ENCODE measurements around the gene MPC2.
"Not testable (repeated sequence)": the region's sequence is repeated elsewhere in the genome, so short reads cannot be mapped to it uniquely, and the experiment has no call there.

Gene MPC2

DNA sequence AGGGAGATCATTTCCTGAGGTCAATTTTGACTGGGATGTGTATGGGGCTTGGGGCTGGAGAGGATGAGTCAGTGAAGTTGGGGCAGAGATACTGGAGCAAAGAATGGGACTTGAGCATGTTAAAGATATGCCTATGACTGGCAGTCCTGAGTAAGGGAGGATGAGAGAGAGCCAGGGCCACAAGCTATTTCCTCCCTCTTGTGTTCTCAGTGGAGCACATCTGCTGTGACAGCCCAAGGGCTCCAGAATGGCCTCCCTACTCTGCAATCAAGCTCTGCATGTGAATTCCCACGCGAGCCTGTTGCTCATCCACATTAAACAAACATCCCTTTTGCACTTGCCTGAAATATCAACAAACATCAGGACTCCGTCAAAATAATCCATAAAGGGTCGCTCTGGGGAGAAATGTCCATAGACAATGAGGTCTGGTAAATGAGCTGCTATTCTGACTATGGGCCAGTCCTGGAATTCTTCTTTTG is 32.2 kb downstream of the MPC2 start:
- no peak for DNase-seq

DNA sequence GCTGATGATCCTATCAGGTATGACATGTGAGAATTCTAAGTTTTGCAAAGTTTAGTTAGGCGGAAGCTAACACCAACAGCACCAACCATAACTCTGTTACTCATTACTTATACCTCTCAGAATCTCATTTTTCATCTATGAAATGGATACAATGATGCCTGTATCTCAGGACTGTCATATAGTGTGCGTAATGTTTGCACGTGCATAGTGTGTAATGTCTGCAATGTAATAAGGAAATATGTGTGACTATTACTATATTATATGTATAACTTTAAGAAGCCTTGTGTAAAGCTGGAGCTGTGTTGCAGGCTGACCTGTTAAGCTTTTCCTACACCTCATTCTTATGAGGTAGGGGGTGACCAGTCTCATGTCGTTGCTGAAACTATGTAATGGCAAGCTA is 36.0 kb downstream of the MPC2 start:
- DNase-seq = no peak

DNA sequence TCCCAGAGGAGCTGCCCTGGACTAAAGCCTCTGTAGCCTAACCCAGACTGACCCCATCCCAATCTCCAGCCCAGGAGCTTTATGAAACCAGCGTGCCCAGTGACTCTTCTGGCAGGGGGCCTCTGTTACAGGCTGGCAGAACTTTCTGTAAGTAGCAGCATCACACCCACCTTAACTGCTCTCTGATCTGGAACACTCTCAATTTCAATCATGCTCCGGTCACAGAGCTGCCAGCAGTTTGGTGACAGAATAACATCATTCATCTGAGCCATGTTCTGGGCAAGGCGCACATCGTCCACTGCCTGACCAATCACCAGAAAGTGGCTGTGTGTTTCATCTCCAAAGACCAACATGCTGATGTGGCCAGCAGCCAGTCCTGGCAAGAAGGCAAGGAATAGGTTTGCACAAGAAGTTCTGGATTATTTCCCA is 37.6 kb downstream of the MPC2 start:
- no peak for DNase-seq

DNA sequence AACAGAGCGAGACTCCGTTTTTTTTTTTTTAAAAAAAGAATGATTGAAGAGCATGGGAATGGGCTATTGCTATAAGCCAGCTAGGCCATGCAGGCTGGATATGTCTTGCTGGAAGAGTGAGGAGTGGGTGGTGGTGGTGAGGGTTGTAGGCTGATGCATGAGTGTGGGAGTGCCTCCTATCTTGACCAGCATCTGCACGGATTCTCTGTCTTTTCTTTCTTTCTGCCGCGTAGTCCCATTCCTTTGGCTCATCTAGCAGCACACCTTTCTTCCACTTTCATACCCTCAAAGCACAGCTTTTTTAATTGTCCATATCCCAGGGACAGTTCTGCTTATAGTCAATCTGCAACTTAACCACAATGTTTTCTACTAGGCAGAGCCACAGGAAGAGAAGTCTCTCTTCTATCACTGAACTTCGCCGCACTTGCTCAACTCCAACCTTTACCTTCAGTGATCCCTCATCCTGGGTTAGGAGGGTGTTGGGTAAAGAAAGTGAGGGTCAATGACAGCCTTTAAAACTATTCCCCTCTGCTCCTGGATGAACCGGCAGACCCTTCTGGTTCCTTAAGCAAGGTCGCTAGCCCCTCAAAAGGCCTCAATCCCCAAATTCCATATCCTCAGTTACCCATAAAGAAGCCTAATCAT is 38.2 kb downstream of the MPC2 start:
- no peak for DNase-seq

DNA sequence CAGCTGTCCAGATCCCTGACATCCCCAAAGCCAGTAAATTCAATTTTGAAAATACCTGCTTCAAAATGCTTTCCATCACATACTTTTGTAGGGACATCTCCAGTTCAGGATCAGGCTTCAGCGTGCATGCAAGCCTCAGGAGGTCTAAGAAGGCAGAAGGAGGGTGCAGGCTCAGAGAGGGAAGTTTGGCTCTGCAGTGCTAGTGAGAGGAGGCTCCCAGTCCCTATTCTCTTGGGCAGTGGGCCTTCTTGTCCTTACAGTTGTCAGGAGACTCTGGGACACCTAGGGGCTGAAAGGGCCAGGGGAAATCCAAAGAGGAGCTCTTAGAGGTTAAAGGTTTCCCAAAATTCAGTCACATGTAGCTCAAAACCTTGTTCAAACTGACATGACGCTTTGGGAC is 43.1 kb downstream of the MPC2 start:
- DNase-seq = no peak

DNA sequence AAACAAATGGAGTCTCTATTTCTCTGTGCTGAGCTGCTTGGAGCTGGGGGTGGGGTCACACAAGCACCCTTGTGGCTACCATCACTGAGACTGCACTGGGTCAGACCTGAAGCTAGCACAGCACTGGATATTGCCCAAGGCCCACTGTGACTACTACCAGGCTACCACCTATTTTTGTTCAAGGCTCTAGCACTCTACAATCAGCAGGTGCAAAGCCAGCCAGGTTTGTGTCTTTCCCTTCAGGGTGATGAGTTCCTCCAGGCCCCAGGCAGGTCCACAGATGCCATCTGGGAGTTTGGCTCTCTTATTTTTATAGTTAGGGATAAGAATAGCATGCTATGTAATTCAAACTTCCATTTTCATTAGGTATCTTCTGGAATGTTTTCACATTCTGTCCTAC is 46.5 kb downstream of the MPC2 start:
- no peak for DNase-seq

DNA sequence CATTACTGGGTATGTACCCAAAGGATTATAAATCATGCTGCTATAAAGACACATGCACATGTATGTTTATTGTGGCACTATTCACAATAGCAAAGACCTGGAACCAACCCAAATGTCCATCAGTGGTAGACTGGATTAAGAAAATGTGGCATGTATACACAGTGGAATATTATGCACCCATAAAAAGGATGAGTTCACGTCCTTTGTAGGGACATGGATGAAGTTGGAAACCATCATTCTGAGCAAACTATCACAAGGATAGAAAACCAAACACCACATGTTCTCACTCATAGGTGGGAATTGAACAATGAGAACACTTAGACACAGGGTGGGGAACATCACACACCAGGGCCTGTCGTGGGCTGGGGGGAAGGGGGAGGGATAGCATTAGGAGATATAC is 49.7 kb downstream of the MPC2 start:
- DNase-seq = not testable (repeated sequence)

DNA sequence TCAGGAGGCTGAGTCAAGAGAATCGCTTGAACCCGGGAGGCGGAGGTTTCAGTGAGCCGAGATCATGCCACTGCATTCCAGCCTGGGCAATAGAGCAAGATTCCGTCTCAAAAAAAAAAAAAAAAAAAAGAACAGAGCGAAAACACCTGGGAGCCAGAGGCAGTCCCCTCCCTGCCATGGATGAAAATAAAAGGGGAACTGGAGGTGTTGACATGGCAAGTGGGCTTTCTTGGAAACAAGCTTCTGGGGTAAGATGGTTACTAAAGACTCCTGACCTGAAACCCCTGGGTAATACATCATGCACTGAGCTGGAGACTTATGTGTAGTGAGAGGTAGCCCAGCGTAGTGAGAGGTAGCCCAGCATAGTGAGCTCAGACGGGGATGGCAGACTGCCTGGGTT is 54.5 kb downstream of the MPC2 start:
- DNase-seq = no peak

DNA sequence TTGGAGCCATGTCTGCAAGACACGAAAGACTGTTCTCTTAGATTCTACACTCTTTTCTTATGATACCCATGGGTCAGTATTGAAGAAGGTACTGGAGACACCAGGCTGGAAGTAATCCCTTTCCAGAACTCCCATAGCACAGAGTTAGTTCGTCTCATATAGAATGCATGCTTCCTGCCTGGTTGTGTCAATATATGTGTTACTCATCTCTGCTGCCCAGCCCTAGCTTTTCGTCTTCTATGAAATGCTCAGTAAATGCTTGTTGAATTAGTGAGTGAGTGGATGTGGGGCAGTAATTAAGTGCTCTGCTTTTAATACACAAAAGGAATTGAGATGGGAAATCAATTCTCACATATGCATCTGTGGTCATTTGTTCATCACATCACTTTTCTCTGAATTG is 55.1 kb downstream of the MPC2 start:
- no peak for DNase-seq

DNA sequence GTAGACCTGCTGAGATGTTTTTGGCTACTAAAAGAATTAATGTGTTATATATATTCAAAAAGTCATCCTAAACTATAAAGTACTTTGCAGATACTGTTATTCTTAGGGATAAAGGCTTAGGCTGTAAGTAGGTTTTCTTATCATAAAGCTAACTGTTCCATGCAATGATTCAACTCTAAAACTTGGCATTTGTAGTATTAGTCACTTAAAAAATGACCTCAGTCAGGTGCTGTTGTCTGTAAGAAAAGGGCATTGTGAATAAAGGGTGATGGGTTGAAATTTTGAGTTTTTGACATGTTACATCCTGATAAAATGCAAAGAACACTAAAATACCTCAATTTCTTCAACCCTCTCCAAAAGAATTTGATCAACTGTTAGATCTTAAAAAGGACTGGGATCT is 55.8 kb downstream of the MPC2 start:
- no peak for DNase-seq

DNA sequence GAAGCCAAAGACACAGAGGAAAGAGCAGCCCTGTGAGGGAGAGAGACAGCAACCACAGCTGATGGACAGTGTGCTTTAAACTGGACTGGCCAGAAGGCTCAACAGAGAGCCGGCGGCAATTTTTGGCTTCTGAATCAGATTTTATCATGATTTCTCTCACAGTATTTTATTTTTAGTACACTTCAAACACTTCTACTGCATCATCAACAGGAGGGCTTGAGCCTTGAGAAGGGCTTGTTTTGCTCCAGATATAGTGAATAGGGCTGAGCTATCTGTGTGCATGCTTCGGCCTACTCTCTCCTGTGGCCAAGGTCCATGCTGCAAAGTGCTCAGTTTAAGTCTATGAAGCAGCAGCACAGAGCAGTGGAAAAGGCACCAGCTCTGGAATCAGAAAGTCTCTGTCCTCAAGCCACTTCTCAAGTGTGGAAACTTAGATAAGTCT is 56.3 kb downstream of the MPC2 start:
- no peak for DNase-seq

DNA sequence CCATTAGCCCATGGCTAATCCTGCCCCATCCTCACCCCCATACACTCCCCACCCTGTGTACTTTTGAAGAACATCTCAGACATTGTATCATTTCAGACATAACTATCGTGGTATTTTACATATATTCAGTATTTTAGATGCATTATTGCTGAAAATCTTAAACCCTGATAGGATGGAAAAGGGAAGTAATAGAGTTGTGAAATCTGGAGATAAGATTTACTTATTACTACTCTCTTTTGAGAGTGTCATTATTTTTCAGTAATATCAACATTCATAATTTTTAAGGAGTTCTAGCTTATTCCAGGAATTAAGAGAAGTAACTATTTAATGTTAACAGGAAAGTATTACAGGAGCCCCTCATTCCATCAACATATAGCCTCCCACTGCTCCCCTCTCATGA is 57.4 kb downstream of the MPC2 start:
- no peak for DNase-seq

DNA sequence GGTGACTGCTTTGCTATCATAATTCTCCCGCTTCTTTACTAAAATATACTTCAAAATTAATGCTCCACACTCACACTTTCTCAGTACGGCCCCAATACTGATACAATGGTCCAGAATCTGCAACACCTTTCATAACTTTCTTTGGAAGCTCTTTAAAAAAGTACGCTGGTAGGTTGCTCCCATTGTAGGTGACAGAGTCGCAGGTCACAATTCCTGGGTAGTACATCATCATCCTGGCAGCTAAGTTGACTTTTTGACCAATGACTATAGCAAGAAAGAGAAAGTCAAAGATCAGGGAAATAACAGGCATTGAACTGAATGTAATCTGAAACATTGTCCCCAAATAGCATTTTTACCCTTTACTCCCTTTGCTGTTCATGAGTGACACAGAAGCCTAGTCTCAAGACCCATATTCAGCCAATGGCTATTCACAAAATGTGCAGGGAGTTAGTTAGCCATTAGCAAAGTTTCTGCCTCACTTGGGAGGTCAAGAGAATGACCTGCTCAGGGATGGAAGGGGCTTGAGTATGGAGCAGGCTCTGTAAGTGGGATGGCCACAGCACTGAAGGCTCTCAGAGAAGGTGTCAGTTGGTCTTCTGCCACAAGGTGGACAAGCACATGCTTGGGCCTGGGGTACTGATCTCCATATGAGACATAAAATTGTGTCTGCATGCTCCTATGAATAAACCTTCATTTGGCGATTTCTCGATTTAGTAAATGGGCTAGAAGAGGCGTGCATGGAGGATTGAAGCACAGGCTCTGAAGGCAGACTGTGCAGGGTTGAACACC is 58.3 kb downstream of the MPC2 start:
- DNase-seq = no peak

DNA sequence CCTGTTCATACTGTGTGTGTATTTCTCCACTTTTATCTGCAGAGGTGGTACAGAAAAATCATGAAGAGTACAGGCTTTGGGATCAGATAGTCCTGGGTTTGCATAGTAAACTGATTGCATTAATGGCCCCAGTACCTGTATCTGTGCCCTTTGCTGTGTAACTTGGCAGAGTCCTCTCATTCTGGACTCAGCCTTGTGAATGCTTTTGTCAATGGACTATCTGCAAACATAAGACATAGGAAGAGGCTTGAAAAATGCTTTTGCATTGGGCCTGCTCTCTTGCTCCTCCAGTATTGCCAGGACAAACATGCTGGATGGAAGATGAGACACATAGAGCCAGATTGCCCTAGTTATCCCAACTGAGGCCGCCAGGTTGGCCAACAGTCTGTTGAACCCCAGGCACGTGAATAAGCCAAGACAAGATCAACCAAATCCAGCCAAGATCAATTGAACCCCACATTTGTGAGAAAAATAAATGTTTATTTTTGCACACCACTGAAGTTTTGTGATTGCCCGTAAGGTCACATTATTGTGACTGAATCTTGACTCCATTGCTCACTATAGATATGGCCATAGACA is 60.2 kb downstream of the MPC2 start:
- no peak for DNase-seq

DNA sequence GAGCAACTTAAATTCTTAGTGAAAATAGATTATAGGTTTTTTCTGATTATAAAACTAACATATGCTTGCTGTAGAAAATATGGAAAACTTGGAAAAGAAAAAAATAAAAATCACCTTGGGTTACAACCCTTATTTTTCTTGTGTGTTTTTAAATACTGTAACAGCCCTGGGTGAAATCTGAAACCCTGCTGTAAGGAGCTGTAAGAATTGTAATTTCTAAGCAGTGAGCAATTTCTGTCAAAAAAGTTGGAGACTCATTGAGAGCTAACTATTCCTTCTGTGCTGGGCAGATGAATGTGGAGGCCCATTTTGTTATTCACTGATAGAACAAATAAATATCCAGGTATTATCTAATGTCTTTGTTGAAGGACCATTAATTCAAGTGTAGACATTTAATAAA is 65.5 kb downstream of the MPC2 start:
- no peak for DNase-seq

DNA sequence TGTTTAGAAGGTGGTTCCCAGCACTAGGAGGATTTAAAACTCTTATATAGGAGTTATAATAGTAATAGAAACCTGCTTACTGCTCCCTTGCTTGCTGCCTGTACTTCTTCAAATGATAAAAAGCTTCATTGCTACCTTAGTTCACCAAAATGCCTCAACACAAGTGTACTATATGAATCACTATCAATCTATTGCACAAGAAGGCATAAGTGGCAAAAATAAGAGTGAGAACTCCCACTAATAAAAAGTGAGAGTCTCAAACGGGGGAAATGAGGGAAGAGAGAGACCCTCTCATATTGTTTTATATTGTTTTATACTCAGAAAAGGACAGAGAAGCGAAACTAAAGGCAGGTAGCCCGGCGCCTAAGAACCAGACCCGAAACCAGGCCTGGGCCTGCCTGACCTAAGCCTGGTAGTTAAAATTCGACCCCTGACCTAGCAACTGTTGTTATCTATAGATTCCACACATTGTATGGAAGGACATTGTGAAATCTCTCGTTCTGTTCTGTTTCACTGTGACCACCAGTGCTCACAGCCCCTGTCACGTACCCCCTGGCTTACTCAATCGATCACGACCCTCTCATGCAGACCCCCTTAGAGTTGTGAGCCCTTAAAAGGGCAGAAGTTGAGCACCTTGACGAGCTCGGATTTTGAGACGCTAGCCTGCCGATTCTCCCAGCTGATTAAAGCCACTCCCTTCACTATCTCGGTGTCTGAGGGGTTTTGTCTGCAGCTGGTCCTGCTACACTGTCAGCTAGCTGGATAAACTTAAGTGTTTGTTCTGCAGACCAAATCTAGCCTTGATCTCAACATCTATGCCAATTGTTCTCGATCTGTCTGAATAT is 67.5 kb downstream of the MPC2 start:
- not testable (repeated sequence) for DNase-seq

DNA sequence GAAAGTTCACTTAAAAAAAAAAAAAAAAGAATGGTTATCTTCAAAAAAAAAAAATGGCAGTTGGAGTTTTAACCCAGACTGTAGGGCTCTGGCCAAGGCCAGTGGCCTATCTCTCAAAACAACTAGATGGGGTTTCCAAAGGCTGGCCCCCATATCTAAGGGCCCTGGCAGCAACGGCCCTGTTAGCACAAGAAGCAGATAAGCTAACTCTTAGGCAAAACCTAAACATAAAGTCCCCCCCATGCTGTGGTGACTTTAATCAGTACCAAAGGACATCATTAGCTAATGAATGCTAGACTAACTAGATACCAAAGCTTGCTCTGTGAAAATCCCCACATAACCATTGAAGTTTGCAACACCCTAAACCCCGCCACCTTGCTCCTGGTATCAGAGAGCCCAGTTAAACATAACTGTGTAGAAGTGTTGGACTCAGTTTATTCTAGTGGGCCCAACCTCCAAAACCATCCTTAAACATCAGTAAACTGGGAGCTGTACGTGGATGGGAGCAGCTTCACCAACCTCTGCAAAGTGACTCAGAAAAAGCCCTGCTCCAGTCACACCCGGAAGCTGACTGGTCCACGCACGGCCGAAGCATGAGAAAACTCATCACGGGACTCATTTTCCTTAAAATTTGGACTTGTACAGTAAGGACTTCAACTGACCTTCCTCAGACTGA is 70.0 kb downstream of the MPC2 start:
- DNase-seq = not testable (repeated sequence)

All from cerebellar nuclear complex (tissue), 1 donor.